ENCODE measurements around the gene MRPL42.
"Not testable (repeated sequence)": the region's sequence is repeated elsewhere in the genome, so short reads cannot be mapped to it uniquely, and the experiment has no call there.

MRPL42 gene

DNA sequence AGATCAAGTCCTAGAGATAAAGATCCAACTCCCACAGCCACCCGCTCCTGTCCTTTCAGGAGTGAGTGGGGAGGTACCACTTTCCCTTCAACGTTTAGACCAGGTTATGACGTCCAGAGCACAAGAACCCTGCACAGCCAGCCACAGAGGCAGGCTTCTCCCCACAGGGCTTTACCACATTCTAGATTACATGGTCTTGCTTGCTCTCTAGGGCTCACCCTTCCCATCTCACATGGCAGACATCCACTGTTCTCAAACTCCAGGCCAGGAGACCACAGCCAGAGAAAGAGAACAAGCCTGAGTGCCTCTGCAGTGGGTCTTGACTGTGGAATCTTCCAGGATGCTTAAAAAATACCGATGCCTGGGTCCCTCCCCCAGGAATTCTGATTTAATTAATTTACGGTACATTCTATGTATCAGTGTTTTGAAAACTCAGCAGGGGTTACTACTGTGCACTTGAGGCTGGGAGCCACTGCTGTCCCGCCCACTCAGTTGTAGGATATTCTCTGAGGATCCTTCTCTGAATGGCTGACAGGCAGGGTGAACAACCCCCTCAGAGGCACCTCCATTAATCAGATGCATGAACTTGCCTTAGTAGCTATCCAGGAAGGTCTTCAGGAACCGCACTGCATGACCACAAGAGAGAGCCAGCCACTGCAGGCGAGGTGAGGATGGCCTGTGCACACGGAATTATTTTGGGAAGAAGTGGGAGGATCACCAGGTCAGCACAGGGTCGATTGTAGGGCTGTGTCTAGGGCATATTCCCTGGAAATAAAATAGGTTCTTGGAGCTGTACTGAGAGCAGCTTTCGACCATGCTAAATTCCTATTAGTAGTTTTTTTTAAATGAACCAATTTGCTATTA, 83.7 kb downstream of the MRPL42 start:
- H3K4me3 ChIP-seq (ENCODE audit: control insufficient read depth, low read depth, low read length) = no peak overlapping the region
- TF ChIP-seq, protein P1, sequence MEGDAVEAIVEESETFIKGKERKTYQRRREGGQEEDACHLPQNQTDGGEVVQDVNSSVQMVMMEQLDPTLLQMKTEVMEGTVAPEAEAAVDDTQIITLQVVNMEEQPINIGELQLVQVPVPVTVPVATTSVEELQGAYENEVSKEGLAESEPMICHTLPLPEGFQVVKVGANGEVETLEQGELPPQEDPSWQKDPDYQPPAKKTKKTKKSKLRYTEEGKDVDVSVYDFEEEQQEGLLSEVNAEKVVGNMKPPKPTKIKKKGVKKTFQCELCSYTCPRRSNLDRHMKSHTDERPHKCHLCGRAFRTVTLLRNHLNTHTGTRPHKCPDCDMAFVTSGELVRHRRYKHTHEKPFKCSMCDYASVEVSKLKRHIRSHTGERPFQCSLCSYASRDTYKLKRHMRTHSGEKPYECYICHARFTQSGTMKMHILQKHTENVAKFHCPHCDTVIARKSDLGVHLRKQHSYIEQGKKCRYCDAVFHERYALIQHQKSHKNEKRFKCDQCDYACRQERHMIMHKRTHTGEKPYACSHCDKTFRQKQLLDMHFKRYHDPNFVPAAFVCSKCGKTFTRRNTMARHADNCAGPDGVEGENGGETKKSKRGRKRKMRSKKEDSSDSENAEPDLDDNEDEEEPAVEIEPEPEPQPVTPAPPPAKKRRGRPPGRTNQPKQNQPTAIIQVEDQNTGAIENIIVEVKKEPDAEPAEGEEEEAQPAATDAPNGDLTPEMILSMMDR (IDR thresholded peaks at IDR 0.05; ENCODE audit: control insufficient read depth, insufficient read depth, low read depth, low read length, missing control alignments) = no peak
- DNase-seq (ENCODE audit: low read depth) = no peak

DNA sequence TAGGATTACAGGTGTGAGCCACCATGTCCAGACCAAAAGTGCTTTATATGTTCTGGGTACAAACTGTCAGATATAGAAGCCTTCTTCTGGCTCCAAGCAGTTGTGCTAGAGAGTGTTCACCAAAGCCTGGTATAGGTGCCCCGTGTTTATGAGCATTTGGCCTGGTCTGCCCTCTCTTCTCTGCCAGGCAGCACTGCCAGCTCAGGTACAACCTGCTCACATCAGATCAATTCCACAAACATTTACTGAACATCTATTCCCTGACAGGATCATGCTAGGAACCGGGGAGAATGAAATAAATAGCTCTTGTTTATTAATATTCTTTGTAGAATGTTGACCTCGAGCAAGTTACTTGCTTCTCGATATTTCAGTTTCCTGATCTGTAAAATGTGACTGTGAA, 85.1 kb downstream of the MRPL42 start:
- TF ChIP-seq, protein P1 (IDR thresholded peaks at IDR 0.05; ENCODE audit: control insufficient read depth, insufficient read depth, low read depth, low read length, missing control alignments) = no peak
- no peak overlapping the region for H3K4me3 ChIP-seq (ENCODE audit: control insufficient read depth, low read depth, low read length)
- no peak for DNase-seq (ENCODE audit: low read depth)

DNA sequence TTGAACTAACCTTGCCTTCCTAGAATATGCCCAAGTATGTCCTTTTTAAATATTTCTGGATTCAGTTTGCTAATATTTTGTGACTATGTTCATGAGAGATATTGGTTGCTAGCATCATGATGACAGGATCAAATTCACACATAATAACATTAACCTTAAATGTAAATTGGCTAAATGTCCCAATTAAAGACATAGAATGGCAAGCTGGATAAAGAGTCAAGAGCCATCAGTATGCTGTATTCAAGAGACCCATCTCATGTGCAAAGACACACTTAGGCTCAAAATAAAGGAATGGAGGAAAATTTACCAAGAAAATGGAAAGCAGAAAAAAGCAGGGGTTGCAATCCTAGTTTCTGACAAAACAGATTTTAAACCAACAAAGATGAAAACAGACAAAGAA, 90.6 kb downstream of the MRPL42 start:
- not testable (repeated sequence) for DNase-seq (ENCODE audit: low read depth); H3K4me3 ChIP-seq (ENCODE audit: control insufficient read depth, low read depth, low read length)

DNA sequence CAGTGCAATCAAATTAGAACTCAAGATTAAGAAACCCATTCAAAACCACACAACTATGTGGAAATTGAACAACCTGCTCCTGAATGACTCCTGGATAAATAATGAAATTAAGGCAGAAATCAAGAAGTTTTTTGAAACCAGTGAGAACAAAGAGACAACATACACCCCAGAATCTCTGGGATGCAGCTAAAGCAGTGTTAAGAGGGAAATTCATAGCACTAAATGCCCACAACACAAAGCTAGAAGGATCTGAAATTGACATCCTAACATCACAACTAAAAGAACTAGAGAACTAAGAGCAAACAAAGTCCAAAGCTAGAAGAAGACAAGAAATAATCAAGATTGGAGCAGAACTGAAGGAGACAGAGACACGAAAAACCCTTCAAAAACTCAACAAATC, 91.4 kb downstream of the MRPL42 start:
- H3K4me3 ChIP-seq (ENCODE audit: control insufficient read depth, low read depth, low read length) = not testable (repeated sequence)

DNA sequence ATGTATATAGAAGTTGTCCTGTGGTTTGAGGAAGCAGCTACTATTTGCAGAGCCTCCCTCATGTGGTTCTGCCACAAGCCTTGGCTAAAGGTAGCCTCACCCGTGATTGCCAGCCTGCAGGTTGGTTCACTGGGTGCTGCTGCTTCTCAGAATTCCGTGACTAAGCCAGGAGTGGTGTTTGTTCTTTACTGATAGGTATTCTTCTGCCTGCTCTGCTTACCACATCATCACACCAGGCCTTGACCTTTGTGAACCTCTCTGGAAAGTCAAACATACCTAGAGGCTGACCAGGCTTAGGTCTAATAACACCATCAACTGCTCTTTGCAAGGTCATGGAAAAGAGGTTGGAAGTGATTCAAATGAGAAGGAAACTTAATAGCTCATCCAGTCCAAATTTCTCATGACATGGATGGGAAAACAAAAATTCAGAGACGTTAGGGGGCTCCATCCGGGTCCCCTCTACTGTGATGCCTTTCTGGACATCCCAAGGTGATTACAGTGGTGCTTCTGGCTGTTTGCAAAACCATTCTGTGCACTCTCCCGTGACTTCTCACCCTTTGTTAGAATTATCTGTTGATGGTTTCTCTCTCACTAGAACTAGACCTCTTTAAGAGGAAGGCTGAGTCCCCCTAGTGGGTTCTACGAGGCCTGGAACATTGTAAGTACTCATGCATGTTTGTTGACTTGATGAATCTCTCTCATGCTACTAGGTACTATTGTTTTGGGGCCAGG, 96.7 kb downstream of the MRPL42 start:
- H3K4me3 ChIP-seq (ENCODE audit: control insufficient read depth, low read depth, low read length) = no peak overlapping the region
- TF ChIP-seq, protein P1 (IDR thresholded peaks at IDR 0.05; ENCODE audit: control insufficient read depth, insufficient read depth, low read depth, low read length, missing control alignments) = peak; percentile 48
- DNase-seq (ENCODE audit: low read depth) = no peak

More for the DNA sequence above, 91.4 kb downstream of the MRPL42 start:
- DNase-seq (ENCODE audit: low read depth) = not testable (repeated sequence)

DNA sequence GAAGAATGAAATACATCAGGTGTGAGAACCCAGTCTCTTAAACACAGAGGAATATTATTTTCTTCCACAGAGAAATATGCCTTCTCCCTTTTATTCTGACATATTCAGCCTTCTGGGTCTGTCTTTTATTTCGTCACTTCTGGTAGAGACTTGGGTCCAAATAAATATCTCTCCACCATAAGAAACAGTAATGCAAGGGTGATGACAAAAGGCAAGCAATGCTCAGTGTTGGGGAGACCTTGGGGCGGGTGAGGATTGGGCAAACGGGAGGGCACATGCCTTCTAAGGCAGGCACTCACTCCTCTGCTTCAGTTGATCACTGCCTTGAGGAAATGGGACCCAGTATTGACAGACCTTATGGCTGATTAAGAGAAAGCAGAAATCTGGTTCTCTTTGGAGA, 98.4 kb downstream of the MRPL42 start:
- no peak overlapping the region for H3K4me3 ChIP-seq (ENCODE audit: control insufficient read depth, low read depth, low read length)
- TF ChIP-seq, protein P1 (IDR thresholded peaks at IDR 0.05; ENCODE audit: control insufficient read depth, insufficient read depth, low read depth, low read length, missing control alignments) = no peak
- no peak for DNase-seq (ENCODE audit: low read depth)
